Stimulated activated CD8-positive, alpha-beta memory T cell treated with anti-CD3 and anti-CD28 coated beads, Interleukin-12 subunit alpha, Interleukin-12 subunit beta, amount 100 ng/mL, for 1 hour (primary cell): ENCODE data around the gene TMEM259.

Experiments
- DNase-seq: peaks from one replicate; pipeline ENCODE4 v3.0.0-alpha.2; 2020; ENCODE audit warnings: low read depth

TMEM259 gene

GRCh38 chr19:1020868-1021425 is at the start of gene TMEM259:
Gene TMEM259, minus strand, starts transcription at chr19:1021123. Its CDS starts 127 bp downstream, at chr19:1020996.
- peak; percentile 96 for DNase-seq

- no peak for DNase-seq
These were observed 49.6 kb upstream of the TMEM259 start for GRCh38 chr19:1070576-1070930.

GRCh38 chr19:1069009-1069779 is 48.3 kb upstream of the TMEM259 start:
- DNase-seq, result no peak

GRCh38 chr19:1068009-1069001 is 47.4 kb upstream of the TMEM259 start:
- DNase-seq, result peak; percentile 61

GRCh38 chr19:1067341-1067957 is 46.5 kb upstream of the TMEM259 start:
- DNase-seq, result no peak

- peak; percentile 63 for DNase-seq
These were observed 45.9 kb upstream of the TMEM259 start, which contains the start of gene ARHGAP45 for GRCh38 chr19:1066748-1067340. Gene ARHGAP45, plus strand, starts transcription at chr19:1067167. Its CDS starts 239 bp downstream, at chr19:1067406.

GRCh38 chr19:1066251-1066747 is 45.4 kb upstream of the TMEM259 start:
- DNase-seq, result no peak

- no peak for DNase-seq
These were observed 44.7 kb upstream of the TMEM259 start for GRCh38 chr19:1065606-1066109.

- no peak for DNase-seq
These were observed 44.0 kb upstream of the TMEM259 start for GRCh38 chr19:1064661-1065605.

- no peak for DNase-seq
These were observed 43.2 kb upstream of the TMEM259 start for GRCh38 chr19:1063909-1064660.

- DNase-seq, result no peak
These were observed 42.3 kb upstream of the TMEM259 start for GRCh38 chr19:1063030-1063908.

- no peak for DNase-seq
These were observed 41.6 kb upstream of the TMEM259 start for GRCh38 chr19:1062387-1063029.

- DNase-seq, result no peak
These were observed 41.1 kb upstream of the TMEM259 start for GRCh38 chr19:1061987-1062386.

- no peak for DNase-seq
These were observed 39.8 kb upstream of the TMEM259 start for GRCh38 chr19:1060689-1061088.

GRCh38 chr19:1058112-1058511 is 37.2 kb upstream of the TMEM259 start:
- no peak for DNase-seq

- DNase-seq, result no peak
These were observed 36.4 kb upstream of the TMEM259 start for GRCh38 chr19:1057176-1057855.
